A549 (cell line): Measurements from ENCODE around the gene DTWD1. TPM values are rescaled to one million over a fixed set of nuclear protein-coding genes. Genes with fewer than 3 reads are reported as not detected.
A peak's percentile ranks its signal among the peaks of the same experiment; 100 is the strongest.

Source experiments
- ATAC-seq, 2 experiments: fragments of 200-7000 bp in 1 of 2; fragments of >200 bp in 1 of 2; cut with Nextera tagmentation in 1 of 2; cut with Tn5 transposase in 1 of 2; 3 replicates each; pipeline versions ENCODE4 v1.8.0 to v1.9.1; 2018 to 2020; ENCODE audit warnings: mild to moderate bottlenecking in 1 of 2, moderate library complexity in 1 of 2
- CTCF ChIA-PET: fragments of 300-600 bp; sonication (Branson Sonifier 250); formaldehyde crosslinking; extraction: SDS; loops from one replicate; lab custom pipeline; 2021; ENCODE audit warnings: antibody characterized with exemption, inconsistent platforms; lab: Yijun Ruan, JAX
- POLR2A ChIA-PET: fragments of 350-600 bp; formaldehyde crosslinking; extraction: SDS; loops from one replicate; lab custom pipeline; 2021; ENCODE audit warnings: antibody characterized with exemption, inconsistent platforms; lab: Yijun Ruan, JAX
- DNase-seq, 2 experiments: peaks; one replicate each; pipeline versions ENCODE4 v3.0.0 to v3.0.0-alpha.2; 2011 to 2016; ENCODE audit warnings: low read depth in 1 of 2, low spot score in 1 of 2
- FAIRE-seq: peaks from 2 replicates; lab custom pipeline; 2011; peaks lifted over from hg19 to GRCh38; lab: Jason Lieb, UNC
- H3K27ac ChIP-seq, 2 experiments: fragments of >200 bp; sonication (Bioruptor Twin); formaldehyde crosslinking; 3 replicates each; pipeline ENCODE4 v1.5.1; 2016 to 2017
- H3K4me1 ChIP-seq: fragments of >200 bp; sonication (Bioruptor Twin); formaldehyde crosslinking; 3 replicates; pipeline ENCODE4 v1.6.1; 2016
- H3K4me2 ChIP-seq: fragments of >200 bp; sonication (Bioruptor Twin); formaldehyde crosslinking; 3 replicates; pipeline ENCODE4 v1.6.1; 2016
- H3K4me3 ChIP-seq: fragments of >200 bp; sonication (Bioruptor Twin); formaldehyde crosslinking; 3 replicates; pipeline ENCODE4 v1.5.1; 2016
- H3K9me3 ChIP-seq: fragments of >200 bp; sonication (Bioruptor Twin); formaldehyde crosslinking; 3 replicates; pipeline ENCODE4 v1.6.1; 2016
- BCL3 ChIP-seq: fragments of >200 bp; sonication (Bioruptor Twin); formaldehyde crosslinking; IDR thresholded peaks from 3 replicates; pipeline ENCODE4 v1.6.1; 2016
- CBX8 ChIP-seq: fragments of 200-600 bp; sonication (generic); IDR thresholded peaks from 2 replicates; pipeline ENCODE4 v1.6.1; 2016
- E2F6 ChIP-seq: IDR thresholded peaks from 2 replicates; pipeline ENCODE4 v1.6.1; 2012; ENCODE audit warnings: low read depth, borderline replicate concordance
- ELK1 ChIP-seq: fragments of 150-350 bp; IDR thresholded peaks from 2 replicates; pipeline ENCODE4 v1.6.1; 2014; ENCODE audit warnings: low read depth, mild to moderate bottlenecking, low read length
- HDAC2 ChIP-seq: fragments of 200-600 bp; sonication (generic); IDR thresholded peaks from 2 replicates; pipeline ENCODE4 v1.6.1; 2016
- HEYL ChIP-seq: fragments of 250-450 bp; sonication (Bioruptor Pico); IDR thresholded peaks from 2 replicates; pipeline ENCODE4 v1.8.0; 2021; ENCODE audit warnings: mild to moderate bottlenecking, moderate library complexity
- HMGXB4 ChIP-seq: fragments of 250-450 bp; sonication (Bioruptor Pico); IDR thresholded peaks from 2 replicates; pipeline ENCODE4 v1.5.0; 2021; ENCODE audit warnings: mild to moderate bottlenecking, moderate library complexity, borderline replicate concordance
- HOXB13 ChIP-seq: fragments of 250-450 bp; sonication (Bioruptor Pico); IDR thresholded peaks from 2 replicates; pipeline ENCODE4 v1.5.0; 2020; ENCODE audit warnings: low read depth, mild to moderate bottlenecking, moderate library complexity
- JUNB ChIP-seq: fragments of >200 bp; sonication (Bioruptor Twin); formaldehyde crosslinking; IDR thresholded peaks from 2 replicates; pipeline ENCODE4 v1.6.1; 2016
- KDM1A ChIP-seq: fragments of 200-600 bp; sonication (generic); IDR thresholded peaks from 2 replicates; pipeline ENCODE4 v1.6.1; 2016; ENCODE audit warnings: low read depth, mild to moderate bottlenecking
- KDM5A ChIP-seq: fragments of 200-600 bp; sonication (generic); IDR thresholded peaks from 2 replicates; pipeline ENCODE4 v1.6.1; 2016; ENCODE audit warnings: antibody characterized with exemption, mild to moderate bottlenecking
- MAX ChIP-seq: IDR thresholded peaks from 2 replicates; pipeline ENCODE4 v1.6.1; 2012
- MYC ChIP-seq: IDR thresholded peaks from 2 replicates; pipeline ENCODE4 v1.6.1; 2012; ENCODE audit warnings: mild to moderate bottlenecking, inconsistent platforms, low read length, improper control_type of control experiment, borderline replicate concordance
- NPAS2 ChIP-seq: fragments of 250-450 bp; sonication (Bioruptor Pico); IDR thresholded peaks from 2 replicates; pipeline ENCODE4 v1.8.0; 2022; ENCODE audit warnings: mild to moderate bottlenecking, moderate library complexity, borderline replicate concordance
- NR3C1 ChIP-seq: fragments of >200 bp; sonication (Bioruptor Twin); formaldehyde crosslinking; IDR thresholded peaks from 3 replicates; pipeline ENCODE4 v1.6.1; 2017
- PBX3 ChIP-seq: IDR thresholded peaks from 2 replicates; pipeline ENCODE4 v1.6.1; 2012
- POLR2A ChIP-seq: IDR thresholded peaks from 2 replicates; pipeline ENCODE4 v1.6.1; 2012; ENCODE audit warnings: mild to moderate bottlenecking, low read length
- RAD21 ChIP-seq, 2 experiments: fragments of >200 bp in 1 of 2; sonication (Bioruptor Twin) in 1 of 2; formaldehyde crosslinking in 1 of 2; IDR thresholded peaks in 1 of 2; conservative IDR thresholded peaks in 1 of 2; 2 replicates in 1 of 2; 3 replicates in 1 of 2; pipeline ENCODE4 v1.6.1; 2012 to 2018; ENCODE audit warnings: inconsistent platforms in 1 of 2
- RARB ChIP-seq: fragments of 250-450 bp; sonication (Bioruptor Pico); IDR thresholded peaks from 2 replicates; pipeline ENCODE4 v1.8.0; 2021; ENCODE audit warnings: mild to moderate bottlenecking, moderate library complexity
- SREBF2 ChIP-seq: fragments of 450-650 bp; IDR thresholded peaks from 2 replicates; pipeline ENCODE4 v1.6.1; 2014; ENCODE audit warnings: mild to moderate bottlenecking, moderate library complexity
- USF2 ChIP-seq: fragments of 450-650 bp; IDR thresholded peaks from 2 replicates; pipeline ENCODE4 v1.6.1; 2014; ENCODE audit warnings: antibody characterized with exemption
- ZFP36 ChIP-seq: fragments of 450-650 bp; IDR thresholded peaks from 2 replicates; pipeline ENCODE4 v1.6.1; 2014; ENCODE audit warnings: borderline replicate concordance; ENCODE audit not compliant: partially characterized antibody
- ZNF302 ChIP-seq: fragments of 250-450 bp; sonication (Bioruptor Pico); IDR thresholded peaks from 2 replicates; pipeline ENCODE4 v1.9.0; 2021; ENCODE audit warnings: inconsistent platforms, mild to moderate bottlenecking, moderate library complexity
- polyA plus RNA-seq, 4 experiments: library from polyadenylated mRNA; depleted of rRNA in 3 of 4; stranded (reverse); fragments of >200 nt; fragmentation: RNase III in 1 of 4; extraction: RNeasy Plus Mini Kit Qiagen cat#74134 plus additional on column Dnase treatment in 1 of 4; gene quantifications; 2 replicates in 3 of 4; 3 replicates in 1 of 4; pipeline ENCODE4 v1.2.3, GENCODE V29; 2011 to 2017

Gene DTWD1
- polyA plus RNA-seq, 2 of the 4 experiments (the other 2 are of a cell fraction), result 17.3 to 24.3 TPM

GRCh38 chr15:49644364-49644794 lies 23.5 kb downstream of the DTWD1 start (continued):
- TF ChIP-seq PBX3 (no peak), ELK1 (no peak), HDAC2 (no peak)

- CTCF ChIA-PET, result no interaction called here
- POLR2A ChIA-PET, result no interaction called here
- no peaks in the 10 kb centered on the region for H3K4me1 ChIP-seq
- no peak overlapping the region for H3K4me2 ChIP-seq
- no peaks in the 10 kb centered on the region for H3K9me3 ChIP-seq
- no peak overlapping the region for H3K4me3 ChIP-seq
- TF ChIP-seq POLR2A (no peak), HDAC2 (no peak), HMGXB4 (CRISPR knock-in tag) (no peak), ZNF302 (CRISPR knock-in tag) (no peak), KDM1A (no peak), RARB (CRISPR knock-in tag) (no peak), HOXB13 (CRISPR knock-in tag) (no peak), NR3C1 (no peak), MAX (no peak), BCL3 (no peak)
- ATAC-seq (no peak), FAIRE-seq (no peak), DNase-seq (no peak)
- H3K27ac ChIP-seq, result no peak overlapping the region
Observed at GRCh38 chr15:49645277-49645676, 24.4 kb downstream of the DTWD1 start.

- H3K4me1 ChIP-seq, result no peaks in the 10 kb centered on the region
- ATAC-seq (no peak), FAIRE-seq (no peak), DNase-seq (peak in 1 of 2 experiments; percentile 2)
- TF ChIP-seq JUNB, result no peak
- no peak for TF ChIP-seq ZFP36
- TF ChIP-seq E2F6, result no peak
- no peak for TF ChIP-seq MAX
- no peak for TF ChIP-seq HEYL (CRISPR knock-in tag)
- no peak for TF ChIP-seq ELK1
- no peak for TF ChIP-seq USF2
- TF ChIP-seq SREBF2, result no peak
- TF ChIP-seq BCL3, result no peak
- no peak for TF ChIP-seq RAD21 (conservative IDR thresholded peaks at IDR 0.05 in 1 of 2, IDR thresholded peaks at IDR 0.05 in 1 of 2)
- no peak for TF ChIP-seq MYC
- TF ChIP-seq RARB (CRISPR knock-in tag), result no peak
- TF ChIP-seq KDM5A, result no peak
- TF ChIP-seq NPAS2 (CRISPR knock-in tag), result no peak
- TF ChIP-seq CBX8, result no peak
- CTCF ChIA-PET, result no interaction called here
- no peak overlapping the region for H3K4me3 ChIP-seq
- no peak overlapping the region for H3K4me2 ChIP-seq
- POLR2A ChIA-PET, result no interaction called here
- H3K27ac ChIP-seq, result no peak overlapping the region
- H3K9me3 ChIP-seq, result no peaks in the 10 kb centered on the region
Observed at GRCh38 chr15:49645941-49646340, 25.1 kb downstream of the DTWD1 start.
